GM23248 (cell line): ENCODE results near the gene ZNF839. TPM values are rescaled to one million over a fixed set of nuclear protein-coding genes. Genes with fewer than 3 reads are reported as not detected.
A peak's percentile ranks its signal among the peaks of the same experiment; 100 is the strongest.

Experiments
- DNase-seq: peaks from one replicate; pipeline ENCODE4 v3.0.0-alpha.2; 2015
- H2AFZ ChIP-seq: fragments of 200-600 bp; sonication (generic); 2 replicates; pipeline ENCODE4 v1.6.1; 2016; ENCODE audit warnings: antibody characterized with exemption
- H3F3A ChIP-seq: fragments of 200-600 bp; sonication (generic); 2 replicates; pipeline ENCODE4 v1.6.1; 2016; ENCODE audit warnings: mild to moderate bottlenecking, antibody characterized with exemption, mixed run types; ENCODE audit not compliant: insufficient read depth
- H3K27ac ChIP-seq: fragments of 200-600 bp; sonication (generic); 2 replicates; pipeline ENCODE4 v1.5.1; 2016; ENCODE audit warnings: mild to moderate bottlenecking
- H3K27me3 ChIP-seq: fragments of 200-600 bp; sonication (generic); replicated peaks from 2 replicates; pipeline ENCODE4 v1.6.1; 2016; ENCODE audit warnings: mild to moderate bottlenecking; ENCODE audit not compliant: insufficient read depth
- H3K36me3 ChIP-seq: fragments of 200-600 bp; sonication (generic); 2 replicates; pipeline ENCODE4 v1.6.1; 2016; ENCODE audit warnings: low read depth, mild to moderate bottlenecking
- H3K4me1 ChIP-seq: fragments of 200-600 bp; sonication (generic); 2 replicates; pipeline ENCODE4 v1.6.1; 2016; ENCODE audit warnings: mild to moderate bottlenecking; ENCODE audit not compliant: insufficient read depth
- H3K4me2 ChIP-seq: fragments of 200-600 bp; sonication (generic); one replicate; pipeline ENCODE4 v1.6.1; 2016; ENCODE audit warnings: mild to moderate bottlenecking; ENCODE audit not compliant: unreplicated experiment
- H3K4me3 ChIP-seq: fragments of 200-600 bp; sonication (generic); 2 replicates; pipeline ENCODE4 v1.5.1; 2016; ENCODE audit warnings: mild to moderate bottlenecking
- H3K79me2 ChIP-seq: fragments of 200-600 bp; sonication (generic); 2 replicates; pipeline ENCODE4 v1.6.1; 2016; ENCODE audit warnings: mild to moderate bottlenecking; ENCODE audit not compliant: insufficient read depth
- H3K9ac ChIP-seq: fragments of 200-600 bp; sonication (generic); 2 replicates; pipeline ENCODE4 v1.6.1; 2016; ENCODE audit warnings: mild to moderate bottlenecking
- H3K9me2 ChIP-seq: fragments of 200-600 bp; sonication (generic); 2 replicates; pipeline ENCODE4 v1.6.1; 2016; ENCODE audit warnings: mixed run types, mild to moderate bottlenecking, moderate library complexity; ENCODE audit not compliant: insufficient read depth
- H3K9me3 ChIP-seq: fragments of 200-600 bp; sonication (generic); one replicate; pipeline ENCODE4 v1.6.1; 2017; ENCODE audit warnings: low read depth
- H4K20me1 ChIP-seq: fragments of 200-600 bp; sonication (generic); 2 replicates; pipeline ENCODE4 v1.6.0; 2016; ENCODE audit not compliant: insufficient read depth
- EZH2 ChIP-seq: fragments of 200-600 bp; sonication (generic); IDR thresholded peaks from 2 replicates; pipeline ENCODE4 v1.6.1; 2018; ENCODE audit warnings: antibody characterized with exemption, mild to moderate bottlenecking; ENCODE audit not compliant: insufficient read depth, poor library complexity, severe bottlenecking
- EZH2phosphoT487 ChIP-seq: fragments of 200-600 bp; sonication (generic); IDR thresholded peaks from 2 replicates; pipeline ENCODE4 v1.6.1; 2018; ENCODE audit warnings: antibody characterized with exemption, moderate library complexity, mild to moderate bottlenecking, low read depth; ENCODE audit not compliant: insufficient read depth
- WGBS, 2 experiments: methylation state at CpG; one replicate each; pipeline ENCODE4 v1.1.6; 2015 to 2017; ENCODE audit warnings: low lambda C conversion rate in 2 of 2, low coverage in 1 of 2; ENCODE audit errors: missing lambda C conversion rate in 2 of 2; 5-methylcytosine and 5-hydroxymethylcytosine counted together
- in situ Hi-C: fragments of 300-500 bp; cut with MboI; formaldehyde crosslinking; loops from 2 replicates; pipeline ENCODE4 v1.15.0; 2020
- polyA plus RNA-seq: library from polyadenylated mRNA; unstranded; fragments of >200 nt; fragmentation: Nextera tagmentation; extraction: Ambion mirVana; gene quantifications from 2 replicates; pipeline ENCODE4 v1.2.1, GENCODE V29; 2016
- total RNA-seq: library from RNA; depleted of rRNA; stranded (reverse); fragments of >200 nt; shearing (Covaris generic); gene quantifications from 2 replicates; pipeline ENCODE4 v1.2.3, GENCODE V29; 2014; rRNA removed

ZNF839 gene
- total and polyA plus RNA-seq, 2 experiments from 2014 or later = 4.2 to 8.4 TPM

- 92 to 94% methylated on average over 9 of the region's 9 CpGs for WGBS, 2 experiments
- Histone ChIP-seq H3K9me2 (no peaks in the 10 kb centered on the region), H2AFZ (no peak overlapping the region), H3K4me1 (no peaks in the 10 kb centered on the region), H3K4me3 (no peak overlapping the region), H3K79me2 (peaks cover 29% of the 10 kb centered on the region), H3K27ac (no peak overlapping the region), H3K27me3 (no peaks in the 10 kb centered on the region), H3K4me2 (no peak overlapping the region), H3K36me3 (peaks cover 20% of the 10 kb centered on the region), H3K9me3 (no peaks in the 10 kb centered on the region), H3F3A (peaks cover 4% of the 10 kb centered on the region; the same call in 1 of the 2 replicates), H3K9ac (no peak overlapping the region), H4K20me1 (no peaks in the 10 kb centered on the region)
- in situ Hi-C loops = no loop called here
- TF ChIP-seq EZH2phosphoT487 (no peak), EZH2 (no peak)
- DNase-seq = no peak
Measured at GRCh38 chr14:102378830-102379229, 59.3 kb downstream of the ZNF839 start.

GRCh38 chr14:102387086-102387485, 67.5 kb downstream of the ZNF839 start:
- peaks cover 5% of the 10 kb centered on the region; the same call in 1 of the 2 replicates for H3K79me2 ChIP-seq
- no peaks in the 10 kb centered on the region for H3K27me3 ChIP-seq
- peaks cover 15% of the 10 kb centered on the region for H3F3A ChIP-seq
- H3K9me3 ChIP-seq = no peaks in the 10 kb centered on the region
- H3K4me3 ChIP-seq = no peak overlapping the region
- TF ChIP-seq EZH2 = no peak
- TF ChIP-seq EZH2phosphoT487 = no peak
- H4K20me1 ChIP-seq = peaks cover 3% of the 10 kb centered on the region; the same call in 1 of the 2 replicates
- H2AFZ ChIP-seq = no peak overlapping the region
- no peak overlapping the region for H3K27ac ChIP-seq
- no peak for DNase-seq
- H3K4me2 ChIP-seq = no peak overlapping the region
- 0 out of 2 replicates have a peak, but pooled peaks cover 3% of the 10 kb centered on the region for H3K36me3 ChIP-seq
- in situ Hi-C loops = no loop called here
- no peaks in the 10 kb centered on the region for H3K9me2 ChIP-seq
- peaks cover 14% of the 10 kb centered on the region; the same call in 1 of the 2 replicates for H3K4me1 ChIP-seq
- H3K9ac ChIP-seq = no peak overlapping the region

- no peak overlapping the region for H2AFZ ChIP-seq
- whole genome bisulfite sequencing, 2 experiments = 97 to 100% methylated on average over 2 of the region's 2 CpGs
- H3K4me1 ChIP-seq = peaks cover 14% of the 10 kb centered on the region; the same call in 1 of the 2 replicates
- DNase-seq = no peak
- peaks cover 3% of the 10 kb centered on the region; the same call in 1 of the 2 replicates for H4K20me1 ChIP-seq
- no peak overlapping the region for H3K4me2 ChIP-seq
- in situ Hi-C loops = no loop called here
- H3K4me3 ChIP-seq = no peak overlapping the region
- no peaks in the 10 kb centered on the region for H3K27me3 ChIP-seq
- peaks cover 15% of the 10 kb centered on the region; the same call in 1 of the 2 replicates for H3K79me2 ChIP-seq
- H3K9ac ChIP-seq = no peak overlapping the region
- H3K9me3 ChIP-seq = no peaks in the 10 kb centered on the region
- TF ChIP-seq EZH2phosphoT487 = no peak
- no peak for TF ChIP-seq EZH2
- H3F3A ChIP-seq = peaks cover 23% of the 10 kb centered on the region
- H3K27ac ChIP-seq = no peak overlapping the region
- no peaks in the 10 kb centered on the region for H3K9me2 ChIP-seq
- 0 out of 2 replicates have a peak, but pooled peaks cover 3% of the 10 kb centered on the region for H3K36me3 ChIP-seq
Measured at GRCh38 chr14:102389246-102389645, 69.7 kb downstream of the ZNF839 start.

- in situ Hi-C loops = no loop called here
- H3K9ac ChIP-seq = no peak overlapping the region
- peaks cover 14% of the 10 kb centered on the region; the same call in 1 of the 2 replicates for H3K4me1 ChIP-seq
- no peaks in the 10 kb centered on the region for H3K9me2 ChIP-seq
- H2AFZ ChIP-seq = no peak overlapping the region
- H3K27me3 ChIP-seq = no peaks in the 10 kb centered on the region
- TF ChIP-seq EZH2phosphoT487 (no peak), EZH2 (no peak)
- H3F3A ChIP-seq = peaks cover 23% of the 10 kb centered on the region
- peak; percentile 43 for DNase-seq
- peaks cover 17% of the 10 kb centered on the region; the same call in 1 of the 2 replicates for H3K79me2 ChIP-seq
- no peak overlapping the region for H3K4me2 ChIP-seq
- H3K27ac ChIP-seq = peak overlapping the region; percentile 35
- H3K9me3 ChIP-seq = no peaks in the 10 kb centered on the region
- WGBS, 2 experiments = 32 to 34% methylated on average over 2 of the region's 2 CpGs
- H4K20me1 ChIP-seq = peaks cover 3% of the 10 kb centered on the region; the same call in 1 of the 2 replicates
- no peak overlapping the region for H3K4me3 ChIP-seq
- H3K36me3 ChIP-seq = 0 out of 2 replicates have a peak, but pooled peaks cover 3% of the 10 kb centered on the region
Measured at GRCh38 chr14:102390064-102390855, 70.7 kb downstream of the ZNF839 start.

Other genes with a start within 250 kb of the ZNF839 start
- gene HSP90AA1, start 232.7 kb upstream of the ZNF839 start, total RNA-seq = 371 and 428 TPM in 2 replicates
- 638 and 655 TPM in 2 replicates for gene HSP90AA1, start 232.7 kb upstream of the ZNF839 start, polyA plus RNA-seq
- gene WDR20, start 179.8 kb upstream of the ZNF839 start, total RNA-seq = 15.1 and 16.6 TPM in 2 replicates
- gene WDR20, start 179.8 kb upstream of the ZNF839 start, polyA plus RNA-seq = 24.9 and 26.2 TPM in 2 replicates
- 34.9 and 43.4 TPM in 2 replicates for gene MOK, start 14.6 kb upstream of the ZNF839 start, total RNA-seq
- gene MOK, start 14.6 kb upstream of the ZNF839 start, polyA plus RNA-seq = 65.8 and 67.9 TPM in 2 replicates
- 45.7 and 52.1 TPM in 2 replicates for gene CINP, start 43.1 kb downstream of the ZNF839 start, total RNA-seq
- 60.3 and 60.5 TPM in 2 replicates for gene CINP, start 43.1 kb downstream of the ZNF839 start, polyA plus RNA-seq
- 10.1 and 15.8 TPM in 2 replicates for gene TECPR2, start 43.2 kb downstream of the ZNF839 start, total RNA-seq
- 9.1 and 11.4 TPM in 2 replicates for gene TECPR2, start 43.2 kb downstream of the ZNF839 start, polyA plus RNA-seq
- gene ANKRD9, start 190.0 kb downstream of the ZNF839 start, total RNA-seq = 14.9 and 22.8 TPM in 2 replicates
- 2.1 and 2.3 TPM in 2 replicates for gene ANKRD9, start 190.0 kb downstream of the ZNF839 start, polyA plus RNA-seq